GM18867 (cell line): Measurements from ENCODE around the gene SLC29A1.
A peak's percentile ranks its signal among the peaks of the same experiment; 100 is the strongest.

Source experiments
- ATAC-seq: cut with Tn5 transposase; IDR thresholded peaks from one replicate; pipeline ENCODE4 v1.9.1; 2021; ENCODE audit warnings: mild to moderate bottlenecking, moderate library complexity; ENCODE audit not compliant: unreplicated experiment

Gene SLC29A1

DNA sequence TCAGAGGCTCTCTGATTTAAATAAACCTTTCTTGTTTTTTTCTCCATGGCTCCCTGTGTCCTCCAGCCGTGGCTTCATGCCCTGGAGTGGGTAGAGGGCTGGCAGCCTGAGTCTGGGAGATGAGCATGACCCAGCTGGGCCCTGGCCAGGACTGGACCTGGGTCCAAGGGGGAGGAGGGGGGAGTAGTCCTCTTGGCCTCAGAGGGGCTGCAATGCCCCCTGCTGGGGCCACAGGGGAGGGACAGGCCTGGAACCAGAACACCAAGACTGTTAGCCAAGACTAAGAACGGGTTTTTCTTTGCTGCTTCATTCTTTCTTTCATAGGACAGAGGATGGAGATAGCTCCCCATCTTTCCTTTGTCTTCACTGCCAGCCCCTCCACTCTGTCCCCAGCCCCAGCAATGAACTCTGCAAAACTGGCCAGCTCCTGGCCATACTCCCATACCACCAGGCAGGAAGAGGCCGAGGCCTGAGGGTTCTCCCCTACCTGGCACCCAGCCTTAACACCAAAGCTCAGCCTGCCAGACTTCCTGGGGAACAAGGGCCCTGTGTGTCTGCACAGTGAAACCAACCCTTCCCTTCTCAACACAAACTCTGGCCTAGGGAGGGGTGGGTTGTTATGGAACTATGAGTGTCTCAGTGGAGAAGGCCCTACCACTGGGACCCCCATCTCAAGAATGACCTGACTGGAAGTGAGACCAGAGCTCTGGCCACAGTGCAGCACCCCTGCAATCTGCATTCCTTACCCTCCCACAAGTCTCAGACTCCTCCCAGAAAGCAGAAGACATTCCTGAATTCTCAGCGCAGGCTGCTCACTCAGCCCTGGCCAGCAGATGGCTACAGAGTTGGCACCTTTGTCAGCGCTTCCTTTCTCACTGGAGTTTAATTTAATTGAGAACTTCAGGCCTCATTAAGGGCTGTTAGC lies 11.0 kb downstream of the SLC29A1 start:
- ATAC-seq: no peak

DNA sequence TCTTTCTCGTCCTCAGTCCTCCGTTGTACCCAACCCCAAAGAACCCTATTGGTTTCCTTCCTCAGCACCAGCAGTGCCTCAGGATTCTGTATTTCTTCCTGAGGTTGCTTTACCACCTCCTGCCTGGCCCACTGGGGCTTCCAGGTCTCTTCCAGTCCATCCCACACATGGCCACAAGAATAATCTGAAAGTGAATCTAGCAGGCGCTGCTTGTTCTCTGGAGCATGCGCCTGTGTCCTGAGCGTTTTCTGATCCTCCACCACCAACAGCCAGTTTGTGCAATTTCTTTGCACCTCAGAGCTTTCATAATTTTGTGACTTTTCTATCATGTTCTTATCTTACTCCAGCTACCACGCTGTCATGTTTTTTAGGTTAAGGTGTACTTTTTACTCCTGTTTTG lies 11.9 kb downstream of the SLC29A1 start:
- no peak for ATAC-seq

DNA sequence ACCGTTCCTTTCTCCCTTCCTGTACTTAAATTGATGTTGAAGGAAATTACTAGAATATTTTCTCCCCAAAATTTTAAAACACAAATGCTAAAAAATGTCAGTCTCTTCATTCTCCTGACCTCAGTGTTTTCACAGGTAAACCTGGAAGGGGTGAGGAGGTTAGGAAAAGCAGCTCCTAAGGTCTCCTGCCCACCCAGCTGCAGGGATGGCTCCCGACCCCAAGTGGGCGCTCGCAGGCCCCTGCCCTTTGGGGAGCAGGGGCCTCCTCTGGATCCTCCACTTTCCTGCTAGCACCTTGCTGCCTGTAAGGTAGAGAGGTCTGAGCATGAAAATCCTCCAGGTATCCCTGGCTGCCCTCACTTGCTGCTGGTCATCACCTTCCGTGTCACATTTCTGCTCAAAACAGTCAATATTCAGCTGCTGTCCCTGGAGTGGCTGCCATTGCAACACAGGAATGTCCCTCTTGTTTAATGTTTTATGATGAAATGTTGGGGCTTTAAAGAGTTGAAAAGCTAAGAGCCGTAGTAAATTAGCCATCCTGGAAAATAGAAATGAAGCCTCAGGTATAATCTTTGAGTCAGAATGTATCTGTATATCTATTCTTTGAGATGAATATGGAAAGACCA lies 12.6 kb downstream of the SLC29A1 start:
- no peak for ATAC-seq

DNA sequence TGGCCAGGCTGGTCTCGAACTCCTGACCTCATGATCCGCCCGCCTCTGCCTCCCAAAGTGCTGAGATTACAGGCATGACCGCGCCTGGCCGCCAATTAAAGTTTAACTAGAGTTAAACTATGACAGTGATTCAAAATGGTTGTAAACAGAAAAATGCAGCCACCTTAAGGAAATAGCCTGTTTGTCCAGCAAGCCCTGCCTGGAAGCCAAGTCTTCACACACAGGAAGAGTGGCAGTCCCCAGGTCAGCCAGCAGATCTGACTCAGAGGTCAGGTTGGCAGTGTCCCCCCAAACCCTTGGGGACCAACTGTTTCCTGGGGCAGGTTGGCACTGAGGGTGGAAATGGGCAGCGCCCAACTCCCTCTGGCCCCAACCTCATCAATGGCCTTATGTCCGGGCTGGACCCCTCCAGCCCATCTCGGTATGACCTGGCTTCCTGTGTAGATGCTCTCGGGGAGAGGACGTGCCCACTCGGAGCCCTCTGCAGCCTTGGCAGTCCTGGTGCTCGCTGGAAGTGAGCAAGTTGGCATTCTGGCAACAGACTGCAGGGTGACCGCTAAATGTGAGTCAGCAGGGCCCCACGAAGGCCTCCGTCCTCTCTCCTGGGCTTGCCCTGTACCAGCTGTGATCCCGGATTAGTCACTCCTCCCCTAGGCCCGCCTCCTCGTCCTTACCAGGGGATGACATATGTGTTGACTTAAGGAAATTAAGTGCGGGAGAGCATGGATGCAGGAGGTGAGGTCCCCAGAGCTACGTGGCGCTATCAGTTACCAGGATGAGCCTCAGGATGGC lies 13.8 kb downstream of the SLC29A1 start:
- ATAC-seq: peak; percentile 54

DNA sequence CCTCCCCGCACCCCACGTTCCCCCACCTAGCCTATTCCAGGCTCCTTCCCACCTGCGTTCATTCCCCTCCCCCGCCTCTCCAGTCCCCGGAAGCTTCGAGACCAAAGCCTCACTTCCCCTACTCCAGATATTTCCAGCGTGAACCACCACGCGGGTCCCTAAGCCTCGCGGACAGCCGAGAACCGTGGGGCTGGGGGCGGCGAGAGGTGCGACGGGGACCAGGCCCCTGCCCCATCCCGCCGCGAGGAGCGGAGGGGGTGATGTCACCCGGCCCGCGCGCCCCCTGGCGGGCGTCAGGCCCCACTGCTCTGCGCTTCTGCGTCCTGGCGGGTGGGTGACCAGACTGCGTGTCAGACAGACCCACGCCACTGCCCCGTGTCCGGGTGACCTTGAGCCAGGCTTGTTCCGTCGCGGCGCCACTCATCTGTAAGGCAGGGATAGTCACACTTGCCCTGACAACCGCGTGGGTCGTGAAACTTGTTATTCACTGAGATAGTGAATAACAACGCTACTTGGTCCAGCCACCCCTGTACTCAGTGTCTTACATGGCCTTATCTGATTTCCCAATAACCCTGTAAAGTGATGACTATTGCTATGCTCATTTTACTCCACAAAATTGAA lies 14.5 kb downstream of the SLC29A1 start:
- ATAC-seq: peak; percentile 80

DNA sequence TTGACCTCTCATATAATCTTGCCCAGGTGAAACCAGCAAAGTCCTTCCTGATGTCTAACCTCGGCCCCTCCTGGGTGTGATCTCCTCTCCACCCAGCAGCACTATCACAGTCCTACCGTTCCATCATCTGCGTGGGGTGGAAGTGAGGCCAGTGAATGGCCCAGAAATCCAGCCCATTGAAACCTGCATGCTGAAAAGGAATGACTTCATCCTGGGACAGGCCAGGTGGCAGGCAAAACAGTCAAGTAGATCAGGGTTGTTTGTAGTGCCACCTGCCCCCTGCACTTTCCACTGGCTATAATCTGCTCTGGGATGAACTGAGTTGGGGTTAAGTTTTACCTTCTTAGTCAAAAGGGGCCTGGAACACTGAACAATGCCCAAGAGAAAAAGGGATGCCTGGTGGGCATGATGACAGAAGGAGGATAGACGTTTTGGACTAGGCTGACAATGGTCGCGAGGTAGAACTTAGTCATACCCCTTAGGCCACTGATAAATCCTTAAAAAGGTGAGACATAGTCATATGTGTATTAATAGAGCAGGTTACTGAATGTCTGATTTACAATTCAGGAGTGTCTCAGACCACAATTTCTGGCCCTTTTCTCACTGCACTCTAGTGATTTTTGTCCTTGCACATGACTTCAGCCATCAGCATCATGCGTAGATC lies 15.4 kb downstream of the SLC29A1 start:
- no peak for ATAC-seq

DNA sequence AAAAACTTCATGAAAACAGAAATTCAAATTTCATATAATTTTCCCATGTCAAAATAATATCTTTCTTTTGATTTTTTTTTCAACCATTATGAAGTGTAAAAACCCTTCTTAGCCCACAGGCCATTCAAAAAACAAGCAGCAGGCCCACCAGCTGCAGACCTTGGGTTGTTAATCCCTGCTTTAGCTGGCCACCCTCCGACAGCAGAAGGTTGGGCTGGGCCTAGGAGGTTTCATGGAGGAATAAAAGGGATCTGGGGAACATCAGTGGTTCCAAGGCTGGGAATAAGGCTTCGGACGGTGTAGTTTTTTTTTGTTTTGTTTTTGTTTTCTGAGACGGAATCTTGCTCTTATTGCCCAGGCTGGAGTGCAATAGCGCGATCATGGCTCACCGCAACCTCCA lies 19.9 kb downstream of the SLC29A1 start:
- ATAC-seq: no peak

DNA sequence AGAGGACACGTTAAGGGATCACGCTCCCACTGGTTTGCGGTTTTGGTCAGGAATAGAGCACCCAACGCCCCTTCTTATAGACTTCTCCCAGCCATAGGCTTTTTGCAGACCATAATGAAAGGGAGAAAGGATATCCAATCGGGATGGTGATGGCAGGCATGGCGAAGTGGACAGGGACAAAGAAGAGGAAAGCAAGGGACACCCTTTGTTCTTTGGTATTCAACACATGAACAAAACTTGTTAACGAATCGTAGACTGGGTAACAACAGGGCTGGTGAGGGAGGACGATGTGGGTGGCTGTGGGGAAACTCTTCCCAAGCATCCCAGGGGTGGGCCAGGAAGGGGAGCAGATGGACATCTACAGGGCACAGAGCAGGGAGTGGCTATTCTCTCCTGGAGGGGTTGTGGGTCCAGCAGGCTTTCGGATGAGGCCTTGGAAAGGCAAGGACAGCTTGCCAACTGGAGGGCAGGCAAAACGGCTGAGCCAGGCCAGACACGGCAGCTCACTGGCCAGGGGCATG lies 22.1 kb downstream of the SLC29A1 start:
- ATAC-seq: no peak

DNA sequence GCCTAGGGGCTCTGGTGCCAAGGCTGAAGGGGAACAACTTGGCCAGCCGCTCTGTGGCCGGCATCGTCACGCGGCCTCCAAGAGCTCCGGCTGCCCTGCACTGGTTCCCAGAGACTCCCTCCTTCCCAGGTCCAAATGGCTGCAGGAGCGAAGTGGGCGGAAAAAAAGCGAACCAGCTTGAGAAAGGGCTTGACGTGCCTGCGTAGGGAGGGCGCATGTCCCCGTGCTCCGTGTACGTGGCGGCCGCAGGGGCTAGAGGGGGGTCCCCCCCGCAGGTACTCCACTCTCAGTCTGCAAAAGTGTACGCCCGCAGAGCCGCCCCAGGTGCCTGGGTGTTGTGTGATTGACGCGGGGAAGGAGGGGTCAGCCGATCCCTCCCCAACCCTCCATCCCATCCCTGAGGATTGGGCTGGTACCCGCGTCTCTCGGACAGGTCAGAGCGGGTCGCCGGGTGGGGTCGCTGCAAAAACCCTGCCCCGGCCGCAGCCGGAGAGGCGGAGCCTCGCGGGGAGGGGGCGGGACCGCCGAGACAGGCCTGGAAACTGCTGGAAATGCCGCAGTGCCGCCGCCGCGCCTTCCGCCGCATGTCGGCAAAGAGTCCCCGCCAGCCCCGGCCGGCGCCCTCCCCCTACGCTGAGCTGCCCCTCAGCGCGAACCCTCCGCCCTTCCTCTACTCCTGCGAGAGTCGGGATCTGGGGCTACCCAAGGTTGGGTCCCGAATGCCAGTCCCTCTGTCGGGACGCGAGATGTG lies 22.7 kb downstream of the SLC29A1 start:
- peak; percentile 52 for ATAC-seq

DNA sequence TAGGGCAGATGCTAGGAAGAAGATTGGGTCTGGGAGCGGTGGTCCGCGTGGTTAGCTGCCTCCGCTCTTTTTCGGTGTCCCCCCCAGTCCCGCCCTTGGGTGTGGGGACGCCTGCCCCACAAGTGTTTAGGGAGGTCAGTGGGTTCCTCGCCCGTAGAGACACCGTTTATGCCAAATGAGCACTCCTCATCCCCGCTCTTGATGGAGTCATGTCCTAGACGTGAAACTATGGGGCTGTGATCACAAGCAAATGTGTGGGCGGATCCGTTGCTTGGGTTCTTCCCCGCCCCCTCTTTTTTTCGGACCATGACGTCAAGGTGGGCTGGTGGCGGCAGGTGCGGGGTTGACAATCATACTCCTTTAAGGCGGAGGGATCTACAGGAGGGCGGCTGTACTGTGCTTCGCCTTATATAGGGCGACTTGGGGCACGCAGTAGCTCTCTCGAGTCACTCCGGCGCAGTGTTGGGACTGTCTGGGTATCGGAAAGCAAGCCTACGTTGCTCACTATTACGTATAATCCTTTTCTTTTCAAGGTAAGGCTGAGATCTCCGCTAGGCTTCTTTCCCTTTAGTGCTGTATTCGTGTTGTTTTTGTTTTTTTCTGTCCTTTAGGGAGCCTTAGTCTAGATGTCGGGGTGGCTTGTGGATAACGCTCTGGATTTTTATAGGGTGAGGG lies 23.4 kb downstream of the SLC29A1 start, which contains the start of gene HSP90AB1:
Gene HSP90AB1, plus strand, starts transcription at position 439 of the 675 bp plus-strand sequence. CDS start 1,529 bp downstream, outside the sequence.
- peak; percentile 56 for ATAC-seq

DNA sequence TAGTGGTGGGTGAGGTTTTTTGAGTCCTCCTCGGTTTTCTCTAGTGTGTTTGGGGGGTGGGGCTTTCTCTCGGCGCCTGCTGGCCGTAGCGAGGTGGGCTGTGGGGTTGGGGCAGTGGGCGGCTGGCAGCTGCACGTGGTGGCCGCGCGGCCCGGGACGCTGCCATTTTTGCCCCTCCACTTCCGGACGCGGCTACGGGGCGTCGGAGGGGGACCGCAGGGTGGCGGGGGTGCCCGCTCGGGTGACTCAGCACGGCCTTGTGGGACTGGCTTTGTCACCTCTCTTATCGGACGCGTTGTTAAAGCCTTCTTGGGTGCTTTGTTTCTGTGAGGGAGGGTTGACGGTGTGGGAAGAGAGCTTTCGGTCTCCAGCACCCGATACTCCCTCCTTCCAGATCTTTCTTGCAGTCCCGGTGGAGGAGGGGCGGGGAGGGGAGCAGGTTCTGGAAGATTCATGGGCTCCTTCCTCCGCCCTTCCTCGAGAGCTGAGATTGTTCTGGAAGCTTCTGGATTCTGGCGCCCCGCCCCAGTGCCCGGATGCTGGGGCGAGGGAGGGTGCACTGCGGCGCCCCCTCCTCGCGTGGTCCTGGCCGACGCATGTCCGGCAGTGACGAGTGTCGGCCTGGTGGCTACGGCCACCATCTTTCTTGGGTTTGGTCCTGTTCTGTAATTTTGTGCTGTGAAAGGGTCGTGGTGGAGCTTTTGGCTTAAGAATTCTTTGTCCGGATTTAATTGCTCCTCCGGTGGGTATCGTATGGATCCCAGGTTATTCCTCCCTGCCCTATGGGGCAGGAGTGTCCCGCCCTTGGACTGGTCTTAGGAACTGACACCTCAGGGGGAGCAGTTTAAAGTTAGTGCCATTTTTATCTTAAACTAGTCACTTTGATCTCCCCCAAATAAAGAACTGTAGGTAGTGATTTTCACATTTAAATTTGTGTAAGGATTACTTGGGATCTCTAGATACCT lies 24.2 kb downstream of the SLC29A1 start:
- ATAC-seq: peak; percentile 32

DNA sequence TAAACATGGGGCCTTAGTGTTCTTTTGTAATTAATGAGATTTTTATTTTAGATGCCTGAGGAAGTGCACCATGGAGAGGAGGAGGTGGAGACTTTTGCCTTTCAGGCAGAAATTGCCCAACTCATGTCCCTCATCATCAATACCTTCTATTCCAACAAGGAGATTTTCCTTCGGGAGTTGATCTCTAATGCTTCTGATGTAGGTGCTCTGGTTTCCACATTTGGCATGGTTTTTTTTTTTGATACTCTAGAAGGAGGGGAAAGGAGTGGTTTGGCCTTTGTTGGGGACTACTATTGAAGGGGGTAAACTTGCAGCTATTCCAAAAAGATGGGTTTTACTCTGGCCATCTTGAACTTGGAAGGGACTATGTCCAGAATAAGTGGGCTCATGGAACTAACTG lies 25.2 kb downstream of the SLC29A1 start:
- no peak for ATAC-seq

DNA sequence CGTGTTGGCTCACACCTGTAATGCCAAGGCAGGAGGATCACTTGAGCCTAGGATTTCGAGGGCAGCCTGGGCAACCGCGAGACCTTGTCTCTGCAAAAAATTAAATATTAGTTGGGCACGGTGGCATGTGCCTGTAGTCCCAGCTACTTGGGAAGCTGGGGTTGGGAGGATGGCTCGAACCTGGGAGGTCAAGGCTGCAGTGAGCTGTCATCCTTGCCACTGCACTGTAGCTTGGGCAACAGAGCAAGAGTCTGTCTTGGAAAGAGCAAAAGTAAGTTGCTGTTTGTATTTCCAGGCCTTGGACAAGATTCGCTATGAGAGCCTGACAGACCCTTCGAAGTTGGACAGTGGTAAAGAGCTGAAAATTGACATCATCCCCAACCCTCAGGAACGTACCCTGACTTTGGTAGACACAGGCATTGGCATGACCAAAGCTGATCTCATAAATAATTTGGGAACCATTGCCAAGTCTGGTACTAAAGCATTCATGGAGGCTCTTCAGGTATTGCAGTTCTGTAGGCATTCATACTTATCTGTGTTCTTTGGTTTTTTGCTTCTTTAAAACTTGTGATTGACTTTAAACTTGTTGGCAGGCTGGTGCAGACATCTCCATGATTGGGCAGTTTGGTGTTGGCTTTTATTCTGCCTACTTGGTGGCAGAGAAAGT lies 25.8 kb downstream of the SLC29A1 start:
- no peak for ATAC-seq

DNA sequence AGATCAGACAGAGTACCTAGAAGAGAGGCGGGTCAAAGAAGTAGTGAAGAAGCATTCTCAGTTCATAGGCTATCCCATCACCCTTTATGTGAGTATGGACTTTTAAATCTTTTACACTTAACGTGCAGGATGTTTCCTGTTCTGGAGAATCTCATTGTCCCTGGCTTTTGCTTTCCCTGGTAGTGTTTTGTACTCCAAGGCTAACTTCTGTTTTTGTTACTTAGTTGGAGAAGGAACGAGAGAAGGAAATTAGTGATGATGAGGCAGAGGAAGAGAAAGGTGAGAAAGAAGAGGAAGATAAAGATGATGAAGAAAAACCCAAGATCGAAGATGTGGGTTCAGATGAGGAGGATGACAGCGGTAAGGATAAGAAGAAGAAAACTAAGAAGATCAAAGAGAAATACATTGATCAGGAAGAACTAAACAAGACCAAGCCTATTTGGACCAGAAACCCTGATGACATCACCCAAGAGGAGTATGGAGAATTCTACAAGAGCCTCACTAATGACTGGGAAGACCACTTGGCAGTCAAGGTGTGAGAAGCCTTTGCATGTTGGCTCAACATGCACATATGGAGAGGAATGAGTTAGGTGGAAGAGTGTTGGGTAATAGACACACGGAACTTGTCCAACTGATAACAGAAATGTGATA lies 26.8 kb downstream of the SLC29A1 start:
- ATAC-seq: no peak

DNA sequence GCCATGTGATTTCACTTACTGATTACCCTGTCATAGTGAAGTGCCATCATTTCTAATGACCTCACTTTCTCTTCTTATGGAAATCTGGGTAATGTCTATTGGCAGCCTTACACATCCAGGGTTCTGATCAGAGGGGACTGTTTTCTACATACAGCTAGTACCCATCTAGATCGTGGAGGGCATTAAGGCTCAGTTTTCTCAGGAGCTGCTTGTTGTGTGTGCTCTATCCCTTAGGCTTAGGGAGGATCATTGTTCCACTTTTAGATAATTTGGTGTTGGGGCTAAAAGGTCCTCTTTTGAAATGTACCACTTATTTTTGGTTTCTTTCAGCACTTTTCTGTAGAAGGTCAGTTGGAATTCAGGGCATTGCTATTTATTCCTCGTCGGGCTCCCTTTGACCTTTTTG lies 27.3 kb downstream of the SLC29A1 start:
- ATAC-seq: no peak
